KOPT-K1 (cell line): Measurements from ENCODE around the gene TNS1.

Source experiments
- H3K27ac ChIP-seq: fragments of 200-600 bp; sonication (generic); 2 replicates; pipeline ENCODE4 v1.5.1; 2016; ENCODE audit warnings: antibody characterized with exemption, mild to moderate bottlenecking, low read depth, low read length; ENCODE audit not compliant: poor library complexity, severe bottlenecking
- H3K36me3 ChIP-seq: fragments of 200-600 bp; sonication (generic); 2 replicates; pipeline ENCODE4 v1.5.1; 2017; ENCODE audit warnings: antibody characterized with exemption, mild to moderate bottlenecking, low read length, moderate library complexity; ENCODE audit not compliant: insufficient read depth
- H3K9me3 ChIP-seq: fragments of 200-600 bp; sonication (generic); 2 replicates; pipeline ENCODE4 v1.5.1; 2017; ENCODE audit warnings: antibody characterized with exemption, low read length, mild to moderate bottlenecking; ENCODE audit not compliant: insufficient read depth, poor library complexity, severe bottlenecking

Gene TNS1

DNA sequence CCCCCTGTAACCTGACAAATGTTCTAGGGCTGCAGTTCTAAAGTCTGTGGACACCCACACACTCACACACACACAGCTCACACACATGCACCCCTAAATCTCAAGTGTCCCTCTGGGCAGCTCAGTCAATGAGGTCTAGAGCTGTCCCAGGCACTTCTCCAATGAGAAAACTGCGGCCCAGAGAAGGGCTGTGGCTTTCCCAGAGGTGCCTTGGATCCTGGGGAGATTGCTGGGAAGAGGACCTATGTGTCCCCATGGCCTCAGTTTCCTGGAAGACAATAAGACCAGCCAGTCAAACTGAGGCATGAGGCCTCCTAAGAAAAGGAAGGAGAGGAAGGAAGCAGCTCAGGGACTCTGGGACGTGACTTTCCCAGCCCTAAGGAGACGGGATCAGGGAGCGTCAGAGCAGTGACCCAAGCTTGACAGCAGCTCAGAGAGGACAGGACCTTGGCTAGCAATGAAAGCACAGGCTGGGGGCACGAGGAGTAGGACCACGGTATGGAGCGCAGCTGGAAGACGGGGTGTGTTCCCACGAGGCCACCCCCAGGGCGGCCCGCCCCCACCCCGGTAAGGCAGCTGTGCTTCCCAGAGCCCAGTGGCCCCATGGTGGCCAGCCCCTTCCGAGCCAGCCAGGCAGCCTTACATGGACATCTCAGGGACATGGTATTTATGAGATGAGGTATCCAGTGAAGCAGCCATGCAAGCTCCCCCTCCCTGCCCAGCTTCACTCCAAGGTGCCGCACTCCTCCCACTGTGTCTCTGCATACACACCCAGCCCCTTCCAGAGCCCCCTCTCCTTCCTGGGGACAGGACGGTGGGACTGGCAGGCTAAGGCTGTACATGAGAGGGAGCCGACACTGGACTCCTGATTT lies 46.0 kb downstream of the TNS1 start:
- H3K36me3 ChIP-seq = no peaks in the 10 kb centered on the region
- H3K27ac ChIP-seq = no peak overlapping the region
- H3K9me3 ChIP-seq = no peaks in the 10 kb centered on the region

DNA sequence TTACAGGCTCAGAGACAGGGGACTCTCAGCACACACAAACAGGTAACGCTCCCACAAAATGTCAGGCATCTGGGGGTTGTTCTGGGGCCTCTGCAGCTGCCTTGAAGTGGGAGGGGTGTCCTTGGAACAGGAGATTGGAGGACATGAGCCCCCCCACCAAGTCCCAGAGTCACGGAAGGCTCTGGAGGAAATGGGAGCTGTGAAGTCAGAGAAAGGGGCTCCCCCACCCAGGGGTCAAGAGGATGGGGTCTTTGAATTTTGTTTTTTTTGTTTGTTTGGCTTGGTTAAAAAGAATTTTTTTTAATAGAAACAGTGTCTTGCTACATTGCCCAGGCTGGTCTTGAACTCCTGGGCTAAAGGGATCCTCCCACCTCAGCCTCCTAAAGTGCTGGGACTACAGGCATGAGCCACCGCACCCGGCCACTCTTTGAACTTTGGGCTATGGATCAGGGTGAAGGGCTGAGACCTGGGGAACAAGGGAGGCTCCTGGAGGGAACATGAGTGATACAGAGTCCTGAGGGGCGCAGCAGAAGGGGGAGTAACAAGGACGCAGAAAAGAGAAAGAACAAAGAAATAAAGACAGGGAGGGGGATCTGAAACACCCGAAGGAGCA lies 46.8 kb downstream of the TNS1 start:
- Histone ChIP-seq H3K36me3 (no peaks in the 10 kb centered on the region), H3K9me3 (no peaks in the 10 kb centered on the region), H3K27ac (no peak overlapping the region)

DNA sequence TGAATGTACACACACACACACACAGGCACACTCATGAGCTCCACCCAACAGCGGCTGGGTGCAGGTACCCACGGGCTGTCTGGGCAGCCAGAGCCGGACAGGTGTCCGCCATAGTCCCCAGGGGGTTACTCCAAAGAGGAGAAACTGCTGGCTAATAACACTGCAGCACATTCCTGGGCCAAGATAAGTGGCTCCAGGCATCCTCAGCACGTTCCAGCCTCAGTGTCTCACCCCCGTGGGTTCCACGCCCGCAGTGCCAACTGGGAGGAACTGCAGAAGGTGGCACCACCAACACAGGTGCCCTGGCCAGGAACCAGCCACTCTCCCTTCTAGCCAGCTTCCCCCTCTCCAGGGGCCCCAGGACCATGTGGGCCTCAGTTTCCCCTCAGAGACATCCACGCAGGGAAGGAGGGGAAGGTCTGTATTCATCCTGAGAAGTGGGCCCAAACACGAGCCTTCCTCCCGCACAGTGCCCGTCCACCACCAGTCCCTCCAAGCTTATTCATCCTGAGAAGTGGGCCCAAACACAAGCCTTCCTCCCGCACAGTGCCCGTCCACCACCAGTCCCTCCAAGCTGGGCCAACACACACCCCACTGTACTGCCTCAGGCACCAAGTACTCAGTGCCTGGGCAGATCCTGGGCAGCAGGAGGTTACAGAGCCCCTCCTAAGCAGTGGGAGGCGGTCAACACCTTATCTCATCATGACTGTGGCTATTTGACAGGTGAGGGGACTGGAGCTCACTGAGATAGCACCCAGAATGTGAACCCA lies 47.6 kb downstream of the TNS1 start:
- H3K36me3 ChIP-seq = no peaks in the 10 kb centered on the region

GRCh38 chr2:217954469-217954868 lies 48.3 kb downstream of the TNS1 start:
- H3K36me3 ChIP-seq = no peaks in the 10 kb centered on the region
- no peaks in the 10 kb centered on the region for H3K9me3 ChIP-seq
- H3K27ac ChIP-seq = no peak overlapping the region

More for the DNA sequence above, 47.6 kb downstream of the TNS1 start:
- H3K9me3 ChIP-seq = no peaks in the 10 kb centered on the region
- no peak overlapping the region for H3K27ac ChIP-seq

DNA sequence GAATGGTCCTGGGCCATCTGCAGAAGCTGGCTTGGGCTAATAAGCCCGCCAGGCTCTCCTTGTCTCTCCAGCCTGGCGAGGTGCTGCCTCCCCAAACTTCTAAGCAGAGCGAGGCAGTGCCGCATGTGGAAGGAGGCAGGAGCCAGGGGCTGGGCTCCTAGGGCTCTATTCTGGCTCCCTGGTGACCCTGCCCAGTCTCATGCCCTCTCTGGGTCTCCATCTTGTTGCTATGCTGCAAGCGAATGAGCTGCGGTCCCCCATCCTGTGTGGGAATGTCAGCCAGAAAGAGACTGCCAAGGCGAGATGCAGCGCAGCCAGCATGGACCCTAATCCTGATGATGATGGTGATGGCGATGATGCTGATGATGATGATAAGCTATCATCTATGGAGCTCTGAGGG lies 48.7 kb downstream of the TNS1 start:
- no peaks in the 10 kb centered on the region for H3K36me3 ChIP-seq
- no peak overlapping the region for H3K27ac ChIP-seq
- H3K9me3 ChIP-seq = no peaks in the 10 kb centered on the region

DNA sequence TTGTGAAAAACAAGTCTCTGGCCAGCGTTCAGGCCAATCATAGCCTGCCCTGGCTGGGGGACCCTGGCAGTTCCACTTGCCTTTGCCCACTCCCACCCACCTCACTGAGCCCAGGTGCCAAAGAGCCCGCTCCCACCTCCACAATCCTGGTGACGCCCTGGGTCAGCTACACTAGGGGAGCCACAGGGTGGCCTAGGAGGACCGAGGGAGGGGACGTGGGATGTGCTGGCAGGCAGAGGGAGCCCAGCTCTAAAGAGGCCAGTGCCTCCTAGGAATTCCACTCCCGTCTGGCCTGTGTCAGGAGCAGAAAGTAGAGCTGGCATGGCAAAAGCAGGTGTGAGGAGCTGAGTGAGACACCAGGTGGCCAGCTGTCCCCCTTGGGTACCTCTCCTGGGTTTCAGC lies 49.3 kb downstream of the TNS1 start:
- Histone ChIP-seq H3K9me3 (no peaks in the 10 kb centered on the region), H3K27ac (no peak overlapping the region), H3K36me3 (no peaks in the 10 kb centered on the region)

GRCh38 chr2:217953011-217953481 lies 49.7 kb downstream of the TNS1 start:
- Histone ChIP-seq H3K36me3 (no peaks in the 10 kb centered on the region), H3K9me3 (no peaks in the 10 kb centered on the region), H3K27ac (no peak overlapping the region)

GRCh38 chr2:217952409-217952808 lies 50.4 kb downstream of the TNS1 start:
- Histone ChIP-seq H3K9me3 (no peaks in the 10 kb centered on the region), H3K36me3 (no peaks in the 10 kb centered on the region), H3K27ac (no peak overlapping the region)

- Histone ChIP-seq H3K36me3 (no peaks in the 10 kb centered on the region), H3K9me3 (no peaks in the 10 kb centered on the region), H3K27ac (no peak overlapping the region)
Observed at GRCh38 chr2:217951521-217952247, 51.1 kb downstream of the TNS1 start.

- H3K9me3 ChIP-seq = no peaks in the 10 kb centered on the region
- no peaks in the 10 kb centered on the region for H3K36me3 ChIP-seq
- no peak overlapping the region for H3K27ac ChIP-seq
Observed at GRCh38 chr2:217951091-217951490, 51.7 kb downstream of the TNS1 start.

DNA sequence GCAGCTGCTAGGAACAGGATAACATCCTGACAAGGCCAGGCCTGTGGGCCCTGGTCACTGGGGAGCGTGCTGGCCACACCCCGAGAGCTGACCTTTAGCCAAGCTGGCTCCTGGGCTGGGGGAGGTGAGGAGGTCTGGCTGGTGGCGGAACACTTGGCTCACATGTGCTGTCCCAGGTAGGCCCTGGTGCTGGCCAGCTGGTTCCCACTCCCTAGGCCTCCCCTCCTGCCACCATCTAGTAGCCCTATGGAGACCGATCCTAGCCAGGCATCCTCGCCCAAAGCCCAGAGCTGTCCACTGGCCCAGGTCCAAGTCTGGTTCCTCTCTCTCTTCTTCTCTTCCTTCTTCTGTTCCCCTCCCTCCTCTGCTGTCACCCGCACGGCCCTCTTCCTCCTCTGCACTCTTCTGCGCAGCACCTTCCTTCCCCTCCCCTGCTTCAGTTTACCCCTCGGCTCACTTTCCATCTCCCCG lies 52.4 kb downstream of the TNS1 start:
- Histone ChIP-seq H3K9me3 (no peaks in the 10 kb centered on the region), H3K36me3 (no peaks in the 10 kb centered on the region), H3K27ac (no peak overlapping the region)

DNA sequence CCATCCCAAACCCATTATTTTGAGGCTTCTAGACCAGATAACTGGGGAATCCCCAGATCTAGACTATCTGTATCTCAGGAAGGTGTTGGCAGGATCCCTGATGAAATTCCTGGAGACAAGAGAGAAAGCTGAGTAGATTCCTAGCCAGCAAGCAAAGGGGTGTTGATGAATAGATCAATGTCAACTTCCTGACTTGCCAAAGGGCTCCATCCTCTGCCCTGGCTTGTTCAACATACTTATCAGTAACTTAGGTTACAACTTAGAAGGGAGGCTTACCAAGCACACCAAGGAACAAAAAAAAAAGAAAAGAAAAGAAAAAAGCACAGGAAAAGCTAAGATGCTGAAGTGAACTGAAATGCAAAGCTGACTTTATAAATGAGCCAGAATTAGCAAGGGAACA lies 53.3 kb downstream of the TNS1 start:
- no peaks in the 10 kb centered on the region for H3K9me3 ChIP-seq
- no peak overlapping the region for H3K27ac ChIP-seq
- H3K36me3 ChIP-seq = no peaks in the 10 kb centered on the region

DNA sequence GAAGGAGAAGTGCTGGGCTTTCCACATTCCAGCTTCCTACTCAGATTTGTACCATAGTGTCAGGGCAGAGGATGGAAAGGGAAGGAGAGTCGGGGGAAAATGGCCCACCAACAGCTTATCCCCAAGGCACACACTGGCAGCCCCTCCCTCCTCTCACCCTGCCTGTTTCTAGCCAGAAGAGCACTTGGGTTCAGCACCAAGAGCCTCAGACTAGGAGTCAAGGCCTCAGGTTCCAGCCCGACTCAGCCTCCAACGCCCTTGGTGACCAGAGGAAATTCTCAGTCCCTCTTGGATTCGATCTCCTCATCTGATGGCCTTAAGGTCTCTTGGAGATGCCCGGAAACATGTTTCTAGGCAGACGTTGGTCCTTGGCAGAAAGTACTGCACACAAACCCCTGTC lies 53.9 kb downstream of the TNS1 start:
- Histone ChIP-seq H3K9me3 (no peaks in the 10 kb centered on the region), H3K36me3 (no peaks in the 10 kb centered on the region), H3K27ac (no peak overlapping the region)

- Histone ChIP-seq H3K27ac (no peak overlapping the region), H3K9me3 (no peaks in the 10 kb centered on the region), H3K36me3 (no peaks in the 10 kb centered on the region)
Observed at GRCh38 chr2:217948351-217948791, 54.4 kb downstream of the TNS1 start.
